GM18909 (cell line): ENCODE data around the gene P2RY14.

Experiments
- ATAC-seq: cut with Tn5 transposase; IDR thresholded peaks from one replicate; pipeline ENCODE4 v1.9.1; 2021; ENCODE audit warnings: mild to moderate bottlenecking; ENCODE audit not compliant: unreplicated experiment, poor library complexity

Gene P2RY14

DNA sequence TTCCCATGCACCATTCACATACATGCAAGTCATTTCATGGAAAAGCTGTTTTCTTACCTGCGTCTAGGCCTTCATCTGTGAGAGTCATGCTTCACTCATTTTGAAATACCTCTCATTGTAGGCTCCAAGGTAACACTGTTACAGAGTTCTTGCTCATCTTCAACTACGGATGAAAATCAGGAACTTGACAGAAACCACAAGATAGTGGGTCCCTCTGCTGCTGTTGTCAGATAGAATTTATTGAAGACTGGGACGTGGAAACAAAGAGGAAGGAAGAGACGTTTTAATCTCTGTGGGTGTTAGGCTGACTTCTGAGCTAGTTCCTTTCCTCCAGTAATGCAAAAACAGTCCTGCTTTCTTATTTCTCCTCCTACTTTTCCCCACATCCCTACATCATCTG lies at the start of gene P2RY14:
Gene P2RY14 (minus strand): TSS at position 313 of the 400 bp plus-strand sequence. CDS start 64,226 bp downstream, outside the sequence.
- ATAC-seq, result no peak

DNA sequence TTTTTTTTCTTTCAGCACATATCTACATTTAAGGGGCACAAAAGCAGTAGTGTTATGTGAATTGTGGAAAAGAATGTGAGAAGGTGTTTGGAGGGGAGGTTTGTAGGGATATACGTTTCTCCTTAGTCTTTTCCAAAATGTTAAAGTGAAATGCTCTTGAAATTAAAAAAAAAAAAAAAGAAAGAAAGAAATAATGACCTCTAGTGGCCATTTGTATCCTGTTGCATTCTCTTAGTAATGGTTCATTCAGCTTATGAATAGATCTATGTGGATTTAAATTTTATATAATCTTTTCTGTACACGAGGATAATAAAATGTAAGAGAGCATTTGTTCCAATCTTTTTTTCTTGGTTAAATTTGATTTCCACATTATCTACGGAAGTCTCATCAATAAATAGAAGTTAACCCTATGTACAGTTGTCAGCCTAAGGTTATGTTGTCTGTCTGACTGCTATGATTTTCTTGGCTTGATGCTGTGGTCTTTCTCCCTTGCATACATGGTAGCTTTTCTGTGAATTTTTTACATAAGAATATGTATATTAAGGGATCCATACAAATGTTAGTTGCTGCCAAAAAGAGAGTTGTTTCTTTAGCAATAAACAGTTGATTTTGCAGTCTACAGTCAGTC lies 49.3 kb upstream of the P2RY14 start:
- no peak for ATAC-seq

DNA sequence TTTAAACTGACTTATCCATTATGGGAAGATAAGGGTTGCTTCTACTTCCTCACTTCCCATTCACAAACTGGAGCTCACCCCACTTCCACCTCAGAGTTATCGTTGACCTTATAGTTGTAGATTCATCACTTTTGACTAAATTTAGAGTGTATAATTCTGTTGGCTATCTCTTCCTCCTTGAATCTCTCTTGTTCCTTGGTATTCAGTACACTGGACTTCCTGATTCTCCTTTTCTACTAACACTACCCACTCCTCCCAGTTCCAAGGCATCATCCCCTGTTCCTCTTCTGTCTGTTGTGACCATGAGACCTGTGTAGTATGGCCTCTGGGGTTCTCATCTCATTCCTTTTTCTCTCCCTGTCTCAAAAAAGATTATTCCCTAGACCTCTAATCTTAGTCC lies 44.2 kb upstream of the P2RY14 start:
- no peak for ATAC-seq

- ATAC-seq, result no peak
These were observed 43.2 kb upstream of the P2RY14 start for GRCh38 chr3:151321526-151321925.

- no peak for ATAC-seq
These were observed 41.8 kb upstream of the P2RY14 start for GRCh38 chr3:151320131-151320530.

- ATAC-seq, result no peak
These were observed 41.3 kb upstream of the P2RY14 start for GRCh38 chr3:151319628-151320027.

GRCh38 chr3:151318991-151319390 lies 40.6 kb upstream of the P2RY14 start:
- no peak for ATAC-seq

- no peak for ATAC-seq
These were observed 40.0 kb upstream of the P2RY14 start for GRCh38 chr3:151318313-151318712.

GRCh38 chr3:151316267-151316991 lies 38.1 kb upstream of the P2RY14 start, which contains the start of gene GPR87:
TSS of gene GPR87 (minus strand) at chr3:151316820. CDS start at chr3:151300100, 16,720 bp downstream.
- ATAC-seq, result no peak

DNA sequence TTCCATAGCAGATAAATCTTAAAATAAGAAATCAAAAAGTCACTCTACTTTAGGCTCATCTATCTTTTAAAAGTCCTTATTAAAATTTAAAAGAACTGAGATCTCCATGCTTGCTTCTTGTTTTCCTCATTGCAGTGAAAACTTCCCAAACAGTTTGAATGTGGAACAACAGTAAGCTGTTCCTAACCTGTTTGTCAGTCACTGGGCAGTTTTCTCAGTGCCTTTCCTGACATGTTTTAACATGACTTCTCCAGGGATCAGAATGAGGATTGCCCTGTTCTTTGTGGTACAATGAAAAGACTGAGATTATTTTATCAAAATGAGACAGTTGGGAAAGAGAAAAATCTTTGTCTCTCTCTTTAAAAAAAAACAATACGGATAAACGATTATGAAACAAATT lies 37.5 kb upstream of the P2RY14 start:
- ATAC-seq, result no peak

DNA sequence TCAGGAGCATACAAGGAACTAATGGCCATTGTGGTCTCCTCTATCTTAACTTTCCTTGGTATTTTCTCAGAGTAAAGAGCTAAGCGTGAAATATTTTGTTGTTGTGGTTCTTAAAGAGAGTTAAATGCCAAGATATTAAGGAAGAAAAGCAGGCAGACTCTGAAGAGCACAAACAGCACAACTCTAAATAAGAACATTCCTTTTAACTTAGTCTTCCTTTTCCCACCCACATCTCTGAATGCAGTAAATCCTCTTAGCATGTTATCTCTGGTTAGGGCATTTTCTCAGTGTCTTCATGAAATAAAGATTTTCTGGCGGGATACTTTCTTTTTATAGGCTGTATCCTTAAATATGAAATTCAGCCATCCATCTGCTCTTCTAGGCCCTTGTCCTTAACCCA lies 36.8 kb upstream of the P2RY14 start:
- ATAC-seq, result no peak

- ATAC-seq, result no peak
These were observed 36.3 kb upstream of the P2RY14 start for GRCh38 chr3:151314593-151314992.

- ATAC-seq, result no peak
These were observed 35.8 kb upstream of the P2RY14 start for GRCh38 chr3:151314137-151314536.

- ATAC-seq, result no peak
These were observed 34.6 kb upstream of the P2RY14 start for GRCh38 chr3:151312972-151313371.

DNA sequence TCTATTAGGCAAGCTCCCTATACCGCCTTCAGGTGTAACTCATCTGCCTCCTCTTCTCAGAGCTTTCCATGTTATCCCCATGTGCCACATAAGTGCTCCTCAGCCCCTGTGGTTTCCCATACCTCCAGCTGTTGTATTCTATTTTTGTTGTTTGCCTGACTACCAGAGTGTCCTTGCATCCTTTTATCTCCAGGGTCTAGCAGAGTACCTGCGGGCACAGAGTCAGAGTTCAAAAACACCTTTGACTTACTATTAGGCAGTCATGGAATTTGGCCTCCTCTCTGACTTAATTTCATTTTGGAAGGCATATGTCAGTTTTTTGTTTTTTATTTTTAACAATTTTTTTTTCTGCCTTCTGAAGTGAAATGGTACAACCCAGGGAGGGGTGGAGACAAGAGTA lies 31.2 kb upstream of the P2RY14 start:
- ATAC-seq, result no peak

DNA sequence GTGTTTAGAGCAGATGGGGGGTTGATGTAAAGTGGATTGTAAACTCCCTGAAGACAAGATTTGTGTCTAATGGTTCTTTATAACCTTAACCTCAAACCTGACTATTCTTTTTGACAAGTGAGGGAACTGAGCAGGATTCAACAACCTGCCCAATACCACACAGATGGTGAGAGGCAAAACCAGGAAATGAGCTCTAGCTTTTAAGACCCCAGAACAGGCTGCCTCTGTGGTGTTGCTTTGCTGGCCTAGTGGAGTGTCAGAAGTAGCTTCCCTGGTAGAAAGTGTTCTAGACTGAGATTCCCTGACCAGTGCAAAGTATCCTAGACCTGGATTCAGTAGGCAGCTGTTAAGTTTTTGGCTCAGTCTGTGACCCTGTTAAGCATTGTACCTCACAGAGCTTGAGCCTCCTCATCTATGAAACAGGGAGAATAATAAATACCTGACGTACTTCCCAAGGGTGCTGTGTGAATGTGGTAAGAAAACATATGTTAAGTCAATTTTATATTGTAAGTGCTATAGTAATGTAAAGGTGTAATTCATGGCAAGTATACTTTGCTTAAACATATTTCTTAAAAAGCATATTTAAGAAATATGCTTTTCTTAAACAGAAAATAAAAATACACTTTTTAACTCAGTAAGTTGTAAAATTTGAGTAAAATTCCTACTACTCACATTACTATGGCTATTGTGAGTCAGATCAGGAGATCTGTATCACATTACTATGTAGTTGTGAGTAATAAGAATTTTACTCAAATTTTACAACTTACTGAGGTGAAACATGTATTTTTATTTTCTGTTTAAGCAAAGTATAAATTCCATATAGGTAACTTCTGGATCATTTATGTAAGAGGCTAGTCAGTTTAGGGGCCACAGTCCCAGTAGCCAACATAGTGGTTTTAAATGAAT lies 29.5 kb upstream of the P2RY14 start:
- no peak for ATAC-seq

DNA sequence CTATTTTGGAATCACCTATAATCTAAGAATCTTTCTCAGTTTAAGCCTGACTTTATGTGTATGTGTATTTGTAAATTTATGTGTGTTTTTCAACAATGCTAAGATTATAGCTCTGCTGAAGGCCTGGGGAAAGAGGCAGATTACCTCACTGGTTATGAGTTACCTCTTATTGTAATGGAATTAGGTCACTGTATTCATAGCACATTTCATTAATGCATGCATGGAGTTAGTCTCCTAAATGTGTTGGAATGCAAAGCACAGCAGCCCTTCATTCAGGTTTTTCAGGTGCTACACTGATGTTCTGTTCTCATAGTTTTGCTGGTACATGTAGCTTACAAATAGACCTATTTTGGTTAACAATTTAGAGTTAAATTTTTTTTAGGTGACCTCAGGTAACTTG lies 28.8 kb upstream of the P2RY14 start:
- no peak for ATAC-seq

GRCh38 chr3:151306168-151306810 lies 27.9 kb upstream of the P2RY14 start:
- no peak for ATAC-seq

- ATAC-seq, result no peak
These were observed 27.4 kb upstream of the P2RY14 start for GRCh38 chr3:151305775-151306151.

DNA sequence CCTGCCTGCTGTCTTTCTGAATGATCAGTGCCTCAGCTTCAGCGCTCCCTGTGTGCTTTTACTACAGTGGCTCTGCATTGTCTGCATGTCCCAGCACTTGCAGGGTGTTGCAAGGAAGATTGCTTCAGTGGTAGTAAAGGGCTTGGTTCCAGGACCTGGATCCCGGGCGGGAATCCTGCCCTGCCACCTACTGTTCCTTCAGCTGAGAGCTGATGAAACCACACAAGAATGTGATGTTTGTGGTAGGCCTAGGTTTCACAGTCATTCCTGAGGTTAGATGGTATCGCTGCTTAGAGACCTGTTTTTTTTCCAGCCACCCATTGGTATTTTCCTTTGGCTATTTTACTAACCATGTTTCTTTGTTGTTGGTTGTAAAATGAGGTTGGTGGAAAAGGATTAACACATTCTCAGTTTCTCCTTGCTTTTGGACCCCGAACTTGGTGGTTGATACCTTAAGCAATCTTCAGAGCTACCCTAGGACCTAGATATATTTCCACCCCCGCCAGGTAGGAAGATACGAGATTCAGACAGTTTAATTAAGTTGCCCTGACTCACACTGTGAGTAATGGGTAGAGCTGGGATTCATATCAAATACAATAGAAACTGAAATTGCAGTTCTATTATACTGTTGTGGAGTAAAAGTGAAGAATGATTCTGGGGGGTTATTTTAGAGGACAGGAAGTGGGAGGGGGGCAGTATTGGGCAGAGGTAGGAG lies 26.9 kb upstream of the P2RY14 start:
- ATAC-seq, result no peak
